Spleen (tissue), 7 donors: ENCODE measurements around the gene TMEM204.

ENCODE experiments used
- POLR2A ChIP-seq, 3 donors: fragments of 450-650 bp; IDR thresholded peaks; one replicate each; pipeline ENCODE4 v1.5.1; 2017; ENCODE audit warnings: antibody characterized with exemption in 3 of 3, mild to moderate bottlenecking in 1 of 3
- TF ChIP-seq, protein P1 (sequence below), 11 experiments: fragments of 200-600 bp in 7 of 11; fragments of 450-650 bp in 4 of 11; sonication (generic) in 4 of 11; IDR thresholded peaks in 8 of 11; conservative IDR thresholded peaks in 3 of 11; 1 replicate in 7 of 11; 2 replicates in 4 of 11; pipeline versions ENCODE4 v1.4.0 to v1.8.0; 2016 to 2021; ENCODE audit warnings: antibody characterized with exemption in 11 of 11, inconsistent platforms in 4 of 11, mild to moderate bottlenecking in 1 of 11
- donor health status: DM: no; HTN: no; CAD: no; lungs with moderate emphysema.
- donor health status: DM: no; HTN: no; CAD: no.
- donor health status: DM: no; HTN: no; CAD: no.

DNA sequence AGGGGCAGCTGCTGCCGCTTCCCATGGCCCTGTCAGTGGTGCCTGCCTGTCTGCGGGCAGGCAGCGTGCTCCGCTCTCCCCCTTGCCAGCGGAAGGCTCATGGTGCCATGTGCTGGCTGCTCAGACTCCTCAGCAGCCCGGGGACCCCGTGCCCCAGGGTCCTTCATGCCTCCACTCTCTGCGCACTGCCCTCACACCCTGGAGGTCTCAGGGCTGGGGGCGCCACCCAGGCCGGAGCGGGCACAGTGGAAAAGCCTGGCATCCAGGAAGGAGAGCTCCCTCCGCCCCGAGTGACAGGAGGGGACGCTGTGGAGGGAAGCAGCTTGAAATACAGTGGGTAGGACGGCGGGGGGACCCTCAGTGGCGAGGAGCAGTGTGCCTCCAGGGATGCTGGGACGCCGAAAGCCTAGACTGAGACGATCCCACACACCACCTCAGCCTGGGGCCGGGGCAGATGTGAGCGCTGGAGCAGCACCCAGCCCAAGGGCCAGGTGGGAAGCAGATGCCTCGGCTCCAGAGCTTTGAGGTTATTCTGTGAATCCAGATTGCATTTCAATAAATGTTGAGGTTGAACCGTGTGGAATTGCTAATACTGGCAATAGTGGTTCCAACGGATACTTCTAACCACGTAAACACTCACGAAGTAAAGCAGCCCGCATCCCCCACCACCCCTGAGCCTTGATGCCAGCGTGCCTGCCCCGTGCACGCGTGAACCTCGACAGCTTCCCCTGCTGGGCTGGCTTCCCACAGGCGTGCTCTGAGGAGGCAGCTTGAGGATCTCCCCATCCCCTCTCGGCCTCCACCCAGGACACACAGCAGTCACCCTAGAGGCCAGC is 6.5 kb downstream of the TMEM204 start:
- TF ChIP-seq, protein P1, sequence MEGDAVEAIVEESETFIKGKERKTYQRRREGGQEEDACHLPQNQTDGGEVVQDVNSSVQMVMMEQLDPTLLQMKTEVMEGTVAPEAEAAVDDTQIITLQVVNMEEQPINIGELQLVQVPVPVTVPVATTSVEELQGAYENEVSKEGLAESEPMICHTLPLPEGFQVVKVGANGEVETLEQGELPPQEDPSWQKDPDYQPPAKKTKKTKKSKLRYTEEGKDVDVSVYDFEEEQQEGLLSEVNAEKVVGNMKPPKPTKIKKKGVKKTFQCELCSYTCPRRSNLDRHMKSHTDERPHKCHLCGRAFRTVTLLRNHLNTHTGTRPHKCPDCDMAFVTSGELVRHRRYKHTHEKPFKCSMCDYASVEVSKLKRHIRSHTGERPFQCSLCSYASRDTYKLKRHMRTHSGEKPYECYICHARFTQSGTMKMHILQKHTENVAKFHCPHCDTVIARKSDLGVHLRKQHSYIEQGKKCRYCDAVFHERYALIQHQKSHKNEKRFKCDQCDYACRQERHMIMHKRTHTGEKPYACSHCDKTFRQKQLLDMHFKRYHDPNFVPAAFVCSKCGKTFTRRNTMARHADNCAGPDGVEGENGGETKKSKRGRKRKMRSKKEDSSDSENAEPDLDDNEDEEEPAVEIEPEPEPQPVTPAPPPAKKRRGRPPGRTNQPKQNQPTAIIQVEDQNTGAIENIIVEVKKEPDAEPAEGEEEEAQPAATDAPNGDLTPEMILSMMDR (IDR thresholded peaks at IDR 0.05 in 8 of 11, conservative IDR thresholded peaks at IDR 0.05 in 3 of 11) = no peak
- TF ChIP-seq POLR2A (IDR thresholded peaks at IDR 0.05) = no peak
